Effector memory CD8-positive, alpha-beta T cell (primary cell): Measurements from ENCODE around the gene GSTT2.
"Not testable (repeated sequence)": the region's sequence is repeated elsewhere in the genome, so short reads cannot be mapped to it uniquely, and the experiment has no call there.

Source experiments
- ATAC-seq: fragments of 150-1000 bp; cut with Tn5 transposase; replicated peaks from 2 replicates; pipeline ENCODE4 v1.10.0; 2021; ENCODE audit warnings: mild to moderate bottlenecking, moderate library complexity
- DNase-seq, 3 experiments: peaks; one replicate each; pipeline ENCODE4 v3.0.0; 2021
- H3K27ac Mint-ChIP-seq, 2 donors: one replicate each; pipeline ENCODE4 v1.8.0; 2022; ENCODE audit warnings: mild to moderate bottlenecking in 2 of 2, mixed read lengths in 2 of 2, moderate library complexity in 2 of 2
- H3K27me3 Mint-ChIP-seq, 2 donors: one replicate each; pipeline ENCODE4 v1.8.0; 2022; ENCODE audit warnings: mixed read lengths in 2 of 2
- H3K36me3 Mint-ChIP-seq: one replicate; pipeline ENCODE4 v1.8.0; 2022; ENCODE audit warnings: mild to moderate bottlenecking, moderate library complexity, mixed read lengths; ENCODE audit not compliant: insufficient read depth
- H3K4me1 Mint-ChIP-seq, 2 donors: one replicate each; pipeline ENCODE4 v1.8.0; 2022; ENCODE audit warnings: low read depth in 2 of 2, mixed read lengths in 2 of 2
- H3K4me3 Mint-ChIP-seq, 2 donors: one replicate each; pipeline ENCODE4 v1.8.0; 2022; ENCODE audit warnings: mild to moderate bottlenecking in 2 of 2, mixed read lengths in 2 of 2, moderate library complexity in 2 of 2
- H3K9me3 Mint-ChIP-seq, 2 donors: one replicate each; pipeline ENCODE4 v1.8.0; 2022; ENCODE audit warnings: mixed read lengths in 2 of 2

GSTT2 gene

GRCh38 chr22:23986538-23987178, 6.7 kb downstream of the GSTT2 start:
- not testable (repeated sequence) for ATAC-seq, H3K9me3 Mint-ChIP-seq, H3K4me3 Mint-ChIP-seq, DNase-seq, H3K36me3 Mint-ChIP-seq, H3K27me3 Mint-ChIP-seq, H3K4me1 Mint-ChIP-seq, H3K27ac Mint-ChIP-seq

DNA sequence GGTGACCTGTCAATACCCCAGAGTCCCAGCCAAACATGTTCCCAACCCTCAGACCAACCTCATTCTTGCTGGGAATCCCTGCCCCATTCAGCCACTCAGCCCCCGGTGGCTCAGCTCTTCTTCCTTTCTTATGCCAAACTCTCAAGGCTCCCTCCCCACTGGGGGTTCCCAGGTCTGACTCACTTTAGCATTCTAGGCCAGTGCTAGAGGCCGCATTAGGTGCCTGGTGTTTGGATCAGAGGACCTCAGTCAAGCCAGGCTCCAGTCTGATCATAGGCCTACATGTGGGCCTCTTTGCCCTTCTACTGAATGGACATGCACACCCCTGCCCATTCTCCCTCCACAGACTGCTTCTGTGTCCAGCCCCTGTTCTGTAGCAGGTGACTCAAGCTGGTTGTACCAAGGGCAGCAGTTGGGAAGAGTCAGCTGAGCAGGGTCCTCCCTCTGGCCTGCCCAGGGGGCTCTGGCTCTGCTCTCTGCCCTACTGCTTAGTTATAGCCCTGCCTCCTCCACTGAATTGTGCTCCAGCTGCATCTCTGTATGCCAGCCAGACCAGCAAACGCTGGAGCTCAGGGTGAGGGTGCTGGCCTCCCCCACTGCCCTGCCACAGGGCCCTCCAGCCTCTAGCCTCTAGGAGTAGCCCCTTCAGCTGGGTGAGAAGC, 9.8 kb downstream of the GSTT2 start:
- H3K27ac Mint-ChIP-seq: peak overlapping the region in 1 of 2 donors; percentile 65
- not testable (repeated sequence) for H3K4me1 Mint-ChIP-seq, H3K4me3 Mint-ChIP-seq, H3K27me3 Mint-ChIP-seq, ATAC-seq, DNase-seq, H3K36me3 Mint-ChIP-seq, H3K9me3 Mint-ChIP-seq

DNA sequence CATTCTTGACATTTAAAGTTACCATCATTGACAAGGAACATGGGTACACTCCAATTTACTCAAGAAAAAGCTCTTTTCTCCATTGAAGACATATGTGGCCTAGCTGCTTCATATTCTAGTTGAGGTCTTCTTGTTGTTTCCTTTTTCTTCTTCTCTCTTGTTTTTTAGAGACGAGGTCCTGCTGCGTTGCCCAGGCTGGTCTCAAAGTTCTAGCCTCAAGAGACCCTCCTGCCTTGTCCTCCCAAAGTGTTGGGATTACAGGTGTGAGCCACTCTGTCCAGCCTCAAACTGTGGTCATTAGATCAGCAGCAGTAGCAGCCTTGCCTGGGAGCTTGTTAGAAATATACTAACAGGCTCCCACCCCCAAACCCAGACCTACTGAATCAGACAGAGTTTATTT, 13.1 kb downstream of the GSTT2 start:
- H3K27ac Mint-ChIP-seq, H3K27me3 Mint-ChIP-seq, H3K4me1 Mint-ChIP-seq, H3K9me3 Mint-ChIP-seq, H3K4me3 Mint-ChIP-seq, ATAC-seq, DNase-seq, H3K36me3 Mint-ChIP-seq: not testable (repeated sequence)

GRCh38 chr22:23993581-23994177, 13.7 kb downstream of the GSTT2 start:
- not testable (repeated sequence) for H3K27me3 Mint-ChIP-seq, H3K36me3 Mint-ChIP-seq, ATAC-seq, H3K27ac Mint-ChIP-seq, H3K4me1 Mint-ChIP-seq, DNase-seq, H3K4me3 Mint-ChIP-seq, H3K9me3 Mint-ChIP-seq

GRCh38 chr22:23997092-23997491, 17.2 kb downstream of the GSTT2 start:
- Mint-ChIP-seq H3K27me3 (peaks cover 6 to 9% of the 10 kb centered on the region in 2 donors), H3K4me3 (no peak overlapping the region), H3K36me3 (peaks cover 4% of the 10 kb centered on the region), H3K27ac (no peak overlapping the region), H3K9me3 (no peaks in the 10 kb centered on the region), H3K4me1 (peaks cover 0 to 2% of the 10 kb centered on the region in 2 donors)
- DNase-seq (no peak), ATAC-seq (no peak)

DNA sequence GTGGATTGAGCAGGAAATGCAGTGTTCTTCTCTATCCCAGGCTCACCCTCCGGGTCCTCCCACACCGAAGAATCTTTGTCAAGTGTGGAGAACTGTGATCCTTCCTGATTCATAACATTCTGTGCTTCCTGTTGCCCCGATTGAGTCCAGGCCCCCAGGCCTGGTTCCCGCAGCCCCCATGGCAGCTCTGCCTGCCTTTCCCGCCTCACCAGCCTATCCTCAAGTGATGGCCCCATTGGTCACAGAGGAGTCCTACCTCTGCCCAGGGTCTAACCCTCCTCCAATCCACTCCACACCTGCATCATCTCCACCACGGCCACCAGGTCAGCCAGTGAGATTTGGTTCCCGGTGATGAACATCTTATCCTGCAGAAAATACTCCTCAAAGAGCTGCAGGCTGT, 19.8 kb downstream of the GSTT2 start:
- H3K27me3 Mint-ChIP-seq: peaks cover 8 to 10% of the 10 kb centered on the region in 2 donors
- H3K36me3 Mint-ChIP-seq, H3K4me3 Mint-ChIP-seq, H3K4me1 Mint-ChIP-seq, ATAC-seq, DNase-seq, H3K9me3 Mint-ChIP-seq: not testable (repeated sequence)
- H3K27ac Mint-ChIP-seq: peak overlapping the region in 1 of 2 donors; percentile 63

DNA sequence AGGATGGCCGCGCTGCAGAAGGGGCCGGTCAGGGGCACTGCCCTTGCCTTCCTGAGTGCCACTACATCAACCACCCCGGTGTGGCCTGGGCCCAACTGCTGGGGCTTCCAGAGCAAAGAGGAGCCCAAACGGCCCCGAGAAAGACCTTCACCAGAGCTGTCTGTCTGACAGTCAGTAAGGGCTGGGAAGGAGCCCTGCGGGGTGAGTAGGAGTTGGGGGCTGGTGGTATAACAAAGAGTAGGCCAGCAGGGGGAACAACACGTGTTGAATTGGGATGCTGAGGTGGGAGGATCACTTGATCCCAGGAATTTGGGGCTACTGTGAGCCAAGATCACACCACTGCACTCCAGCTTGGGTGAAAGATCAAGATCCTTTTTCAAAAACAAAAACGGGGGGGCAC, 21.4 kb downstream of the GSTT2 start:
- ATAC-seq (no peak), DNase-seq (no peak)
- Mint-ChIP-seq H3K27ac (no peak overlapping the region), H3K4me3 (no peak overlapping the region), H3K4me1 (peaks cover 0 to under 1% of the 10 kb centered on the region in 2 donors), H3K9me3 (no peaks in the 10 kb centered on the region), H3K27me3 (peaks cover 8 to 10% of the 10 kb centered on the region in 2 donors), H3K36me3 (peaks cover 4% of the 10 kb centered on the region)

DNA sequence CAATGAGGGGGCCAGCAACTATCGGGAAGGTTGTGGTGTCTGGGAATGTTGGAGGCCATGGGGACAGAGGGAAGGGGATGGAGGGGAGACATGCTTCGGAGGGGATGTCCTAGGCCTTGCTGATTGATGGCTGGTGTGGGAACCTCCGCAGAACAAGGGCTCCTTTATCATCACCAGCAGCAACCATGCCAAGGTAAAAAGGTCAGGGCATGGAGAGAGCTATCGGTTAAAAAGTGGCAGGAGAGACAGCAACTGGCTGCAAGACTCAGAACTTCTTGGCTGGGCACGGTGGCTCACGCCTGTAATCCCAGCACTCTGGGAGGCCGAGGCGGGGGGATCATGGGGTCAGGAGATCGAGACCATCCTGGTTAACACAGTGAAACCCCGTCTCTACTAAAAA, 22.3 kb downstream of the GSTT2 start:
- DNase-seq: no peak
- no peak overlapping the region for H3K4me3 Mint-ChIP-seq
- no peak overlapping the region for H3K27ac Mint-ChIP-seq

DNA sequence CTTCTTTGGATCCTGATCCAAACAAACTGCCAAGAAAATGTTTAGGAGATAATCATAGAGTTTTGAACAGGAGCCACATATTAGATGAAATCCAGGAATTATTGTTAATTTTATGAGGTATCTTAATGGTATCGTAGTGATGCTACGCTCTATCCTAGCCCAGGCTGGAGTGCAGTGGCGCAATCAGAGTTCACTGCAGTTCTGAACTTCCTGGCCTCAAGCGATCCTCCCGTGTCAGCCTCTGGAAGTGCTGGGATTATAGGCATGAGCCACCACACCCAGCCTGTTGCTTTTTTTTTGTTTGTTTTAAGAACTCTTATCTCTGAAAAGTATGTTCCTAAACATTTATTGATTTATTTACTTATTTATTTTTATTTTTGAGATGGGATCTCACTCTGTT, 22.9 kb downstream of the GSTT2 start:
- DNase-seq: no peak
- no peak for ATAC-seq
- Mint-ChIP-seq H3K4me3 (no peak overlapping the region), H3K27me3 (peaks cover 8 to 10% of the 10 kb centered on the region in 2 donors), H3K27ac (no peak overlapping the region), H3K36me3 (peaks cover 4% of the 10 kb centered on the region), H3K4me1 (no peaks in the 10 kb centered on the region), H3K9me3 (no peaks in the 10 kb centered on the region)

More for the DNA sequence above, 22.3 kb downstream of the GSTT2 start:
- H3K4me1 Mint-ChIP-seq: no peaks in the 10 kb centered on the region
- peaks cover 4% of the 10 kb centered on the region for H3K36me3 Mint-ChIP-seq
- H3K9me3 Mint-ChIP-seq: no peaks in the 10 kb centered on the region
- H3K27me3 Mint-ChIP-seq: peaks cover 8 to 10% of the 10 kb centered on the region in 2 donors
- no peak for ATAC-seq

DNA sequence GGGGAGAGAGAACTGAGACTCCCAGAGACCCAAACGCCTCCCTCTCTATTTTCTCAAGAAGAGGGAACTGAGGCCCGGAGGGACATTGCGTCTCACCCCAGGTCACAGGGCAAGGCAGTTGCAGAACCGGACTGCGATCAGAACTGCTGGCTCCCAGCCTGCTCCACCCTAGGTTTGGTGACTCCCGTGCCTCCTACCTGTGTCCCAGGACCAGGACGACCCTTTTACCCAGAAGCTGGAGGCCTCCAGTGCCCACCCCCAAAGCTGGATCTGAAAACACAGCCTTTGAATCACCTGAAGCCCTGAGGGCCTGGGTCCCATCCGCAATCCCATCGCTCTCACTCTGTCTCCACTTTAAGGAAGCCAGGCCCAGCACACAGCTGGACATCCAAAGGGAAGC, 24.0 kb downstream of the GSTT2 start:
- Mint-ChIP-seq H3K9me3 (no peaks in the 10 kb centered on the region), H3K27me3 (peaks cover 8 to 10% of the 10 kb centered on the region in 2 donors), H3K36me3 (no peaks in the 10 kb centered on the region), H3K4me1 (no peaks in the 10 kb centered on the region), H3K27ac (no peak overlapping the region), H3K4me3 (no peak overlapping the region)
- ATAC-seq (no peak), DNase-seq (no peak)

- Mint-ChIP-seq H3K27me3 (peaks cover 8 to 10% of the 10 kb centered on the region in 2 donors), H3K9me3 (no peaks in the 10 kb centered on the region), H3K36me3 (no peaks in the 10 kb centered on the region), H3K4me3 (no peak within 1 kb of the TSS), H3K4me1 (peaks cover 0 to 3% of the 10 kb centered on the region in 2 donors), H3K27ac (peak within 1 kb of the TSS in 1 of 2 donors; percentile 44)
- DNase-seq (no peak), ATAC-seq (no peak)
Measured at GRCh38 chr22:24005201-24005600, 25.3 kb downstream of the GSTT2 start, which contains the start of gene GSTT4. GSTT4 (minus strand) TSS chr22:24005453; CDS start chr22:24005356, 97 bp downstream.

- ATAC-seq: no peak
- peaks cover 8 to 9% of the 10 kb centered on the region in 2 donors for H3K27me3 Mint-ChIP-seq
- DNase-seq: no peak
- no peak overlapping the region for H3K27ac Mint-ChIP-seq
- no peak overlapping the region for H3K4me3 Mint-ChIP-seq
- peaks cover 5 to 9% of the 10 kb centered on the region in 2 donors for H3K4me1 Mint-ChIP-seq
- H3K36me3 Mint-ChIP-seq: peaks cover 8% of the 10 kb centered on the region
- no peaks in the 10 kb centered on the region for H3K9me3 Mint-ChIP-seq
Measured at GRCh38 chr22:24006207-24006913, 26.4 kb downstream of the GSTT2 start.

- DNase-seq (no peak), ATAC-seq (no peak)
- no peaks in the 10 kb centered on the region for H3K9me3 Mint-ChIP-seq
- H3K27ac Mint-ChIP-seq: no peak overlapping the region
- peaks cover 11% of the 10 kb centered on the region for H3K36me3 Mint-ChIP-seq
- no peak overlapping the region for H3K4me3 Mint-ChIP-seq
- peaks cover 5 to 12% of the 10 kb centered on the region in 2 donors for H3K4me1 Mint-ChIP-seq
- H3K27me3 Mint-ChIP-seq: peaks cover 3 to 4% of the 10 kb centered on the region in 2 donors
Measured at GRCh38 chr22:24006914-24007214, 26.9 kb downstream of the GSTT2 start.
